Prostate gland (tissue), 2 donors: ENCODE results near the gene CSTPP1. TPM values are rescaled to one million over a fixed set of nuclear protein-coding genes. Genes with fewer than 3 reads are reported as not detected.

Experiments
- DNase-seq: peaks from one replicate; pipeline ENCODE4 v3.0.0-alpha.2; 2019; ENCODE audit warnings: low spot score
- H3K27ac ChIP-seq, 2 donors: fragments of 200-600 bp; sonication (generic); 2 replicates each; pipeline ENCODE4 v1.5.1; 2017 to 2019
- H3K27me3 ChIP-seq: fragments of 200-600 bp; sonication (generic); replicated peaks from 2 replicates; pipeline ENCODE4 v1.5.1; 2019; ENCODE audit not compliant: insufficient read depth
- H3K36me3 ChIP-seq, 2 donors: fragments of 200-600 bp; sonication (generic); 1 replicate in 1 of 2; 2 replicates in 1 of 2; pipeline versions ENCODE4 v1.5.1 to v1.8.1; 2017 to 2019
- H3K4me1 ChIP-seq: fragments of 200-600 bp; sonication (generic); replicated peaks from 2 replicates; pipeline ENCODE4 v1.5.1; 2019
- H3K4me3 ChIP-seq, 2 donors: fragments of 200-600 bp; sonication (generic); 2 replicates each; pipeline ENCODE4 v1.5.1; 2017 to 2019
- H3K9me3 ChIP-seq: fragments of 200-600 bp; sonication (generic); 2 replicates; pipeline ENCODE4 v1.5.1; 2017
- CTCF ChIP-seq, 4 experiments: fragments of 200-600 bp in 2 of 4; fragments of 450-650 bp in 2 of 4; sonication (generic) in 2 of 4; IDR thresholded peaks; 1 replicate in 3 of 4; 2 replicates in 1 of 4; pipeline ENCODE4 v1.5.1; 2016 to 2019; ENCODE audit warnings: antibody characterized with exemption in 4 of 4, mild to moderate bottlenecking in 2 of 4, moderate library complexity in 2 of 4
- POLR2A ChIP-seq: fragments of 450-650 bp; IDR thresholded peaks from one replicate; pipeline ENCODE4 v1.6.1; 2016; ENCODE audit warnings: antibody characterized with exemption, mild to moderate bottlenecking
- POLR2AphosphoS5 ChIP-seq: sonication (generic); formaldehyde crosslinking; IDR thresholded peaks from one replicate; pipeline ENCODE4 v1.6.1; 2017; ENCODE audit warnings: antibody characterized with exemption
- WGBS: methylation state at CpG from one replicate; pipeline ENCODE4 v1.1.5; 2018; 5-methylcytosine and 5-hydroxymethylcytosine counted together
- intact Hi-C: fragments of 100-400 bp; cut with DNase I; formaldehyde crosslinking; loops from one replicate; pipeline ENCODE4 v1.14.2; 2022
- total RNA-seq, 2 donors: library from RNA; depleted of rRNA; stranded (reverse); fragments of >200 nt; gene quantifications; one replicate each; pipeline ENCODE4 v1.1.0, GENCODE V29; 2016

CSTPP1 gene
- total RNA-seq, 2 donors from 2014 or later = 28.5 to 47.0 TPM

GRCh38 chr11:46949297-46949696, 12.7 kb downstream of the CSTPP1 start:
- intact Hi-C loops = no loop called here
- DNase-seq = no peak
- Histone ChIP-seq H3K27me3 (no peaks in the 10 kb centered on the region), H3K9me3 (no peaks in the 10 kb centered on the region), H3K4me1 (no peaks in the 10 kb centered on the region), H3K36me3 (no peaks in the 10 kb centered on the region), H3K4me3 (no peak overlapping the region), H3K27ac (no peak overlapping the region)
- TF ChIP-seq CTCF (IDR thresholded peaks at IDR 0.05) (no peak), POLR2AphosphoS5 (no peak), POLR2A (no peak)
- WGBS = 90% methylated on average over 1 of the region's 1 CpG

GRCh38 chr11:46951864-46952263, 15.3 kb downstream of the CSTPP1 start:
- no peak for DNase-seq
- intact Hi-C loops = no loop called here
- no peak overlapping the region for H3K27ac ChIP-seq
- no peaks in the 10 kb centered on the region for H3K9me3 ChIP-seq
- no peaks in the 10 kb centered on the region for H3K4me1 ChIP-seq
- TF ChIP-seq POLR2AphosphoS5 (no peak), POLR2A (no peak), CTCF (IDR thresholded peaks at IDR 0.05) (no peak)
- H3K27me3 ChIP-seq = no peaks in the 10 kb centered on the region
- H3K36me3 ChIP-seq = no peaks in the 10 kb centered on the region
- H3K4me3 ChIP-seq = no peak overlapping the region
- WGBS = 93% methylated on average over 1 of the region's 1 CpG

GRCh38 chr11:46952553-46952952, 16.0 kb downstream of the CSTPP1 start:
- H3K4me1 ChIP-seq = no peaks in the 10 kb centered on the region
- H3K4me3 ChIP-seq = no peak overlapping the region
- intact Hi-C loops = no loop called here
- H3K27me3 ChIP-seq = no peaks in the 10 kb centered on the region
- 76% methylated on average over 2 of the region's 2 CpGs for WGBS
- no peak for DNase-seq
- no peak overlapping the region for H3K27ac ChIP-seq
- H3K9me3 ChIP-seq = no peaks in the 10 kb centered on the region
- H3K36me3 ChIP-seq = no peaks in the 10 kb centered on the region
- TF ChIP-seq CTCF (IDR thresholded peaks at IDR 0.05) (no peak), POLR2A (no peak), POLR2AphosphoS5 (no peak)

- H3K27ac ChIP-seq = no peak overlapping the region
- DNase-seq = no peak
- no peaks in the 10 kb centered on the region for H3K27me3 ChIP-seq
- no peaks in the 10 kb centered on the region for H3K36me3 ChIP-seq
- no peaks in the 10 kb centered on the region for H3K9me3 ChIP-seq
- H3K4me1 ChIP-seq = no peaks in the 10 kb centered on the region
- H3K4me3 ChIP-seq = no peak overlapping the region
- WGBS = 92% methylated on average over 5 of the region's 5 CpGs
- intact Hi-C loops = no loop called here
- TF ChIP-seq CTCF (IDR thresholded peaks at IDR 0.05) (no peak), POLR2A (no peak), POLR2AphosphoS5 (no peak)
Measured at GRCh38 chr11:46953093-46953492, 16.5 kb downstream of the CSTPP1 start.

GRCh38 chr11:46958777-46959176, 22.2 kb downstream of the CSTPP1 start:
- no peaks in the 10 kb centered on the region for H3K27me3 ChIP-seq
- H3K36me3 ChIP-seq = no peaks in the 10 kb centered on the region
- intact Hi-C loops = no loop called here
- WGBS = 100% methylated on average over 1 of the region's 1 CpG
- no peak for DNase-seq
- H3K9me3 ChIP-seq = no peaks in the 10 kb centered on the region
- no peaks in the 10 kb centered on the region for H3K4me1 ChIP-seq
- TF ChIP-seq POLR2AphosphoS5 (no peak), POLR2A (no peak), CTCF (IDR thresholded peaks at IDR 0.05) (no peak)
- no peak overlapping the region for H3K4me3 ChIP-seq
- H3K27ac ChIP-seq = no peak overlapping the region
